H1 (cell line): ENCODE results near the gene PDK2. TPM values are rescaled to one million over a fixed set of nuclear protein-coding genes. Genes with fewer than 3 reads are reported as not detected.

Source experiments
- CHD2 ChIP-seq: IDR thresholded peaks from 2 replicates; pipeline ENCODE4 v1.6.1; 2012; ENCODE audit warnings: low read length, improper control_type of control experiment
- E2F6 ChIP-seq: IDR thresholded peaks from 2 replicates; pipeline ENCODE4 v1.6.1; 2012; ENCODE audit warnings: inconsistent platforms
- EZH2 ChIP-seq: fragments of 200-600 bp; sonication (generic); IDR thresholded peaks from 2 replicates; pipeline ENCODE4 v1.7.1; 2012; ENCODE audit warnings: low read depth, mild to moderate bottlenecking, moderate library complexity, low read length, inconsistent platforms; ENCODE audit not compliant: severe bottlenecking
- KDM5A ChIP-seq: fragments of 200-600 bp; IDR thresholded peaks from 2 replicates; pipeline ENCODE4 v1.7.1; 2012; ENCODE audit warnings: mild to moderate bottlenecking, low read length, inconsistent platforms, mixed read lengths
- POU5F1 ChIP-seq: IDR thresholded peaks from 2 replicates; pipeline ENCODE4 v1.6.1; 2011; ENCODE audit warnings: low read depth, mild to moderate bottlenecking, low read length, moderate library complexity
- TCF12 ChIP-seq: IDR thresholded peaks from 2 replicates; pipeline ENCODE4 v1.6.1; 2011; ENCODE audit warnings: low read depth, mild to moderate bottlenecking, low read length
- YY1 ChIP-seq: IDR thresholded peaks from 2 replicates; pipeline ENCODE4 v1.6.1; 2011; ENCODE audit warnings: low read depth, mild to moderate bottlenecking, low read length
- polyA plus RNA-seq, 7 experiments: library from polyadenylated mRNA; depleted of rRNA in 3 of 7; stranded (reverse) in 5 of 7; unstranded in 2 of 7; fragments of >200 nt in 5 of 7; fragments of 200-250 nt in 2 of 7; gene quantifications; 1 replicate in 5 of 7; 2 replicates in 1 of 7; 4 replicates in 1 of 7; pipeline versions ENCODE4 v1.2.1 to v1.2.3, GENCODE V29; 2011 to 2013; ENCODE audit warnings: missing spikeins in 2 of 7, mixed read lengths in 2 of 7
- total RNA-seq: library from RNA; stranded (reverse); fragmentation: NEBNext Ultra II Directional; extraction: Animal tissue kit (Norgen Biotek cat#: 25700); gene quantifications from 2 replicates; pipeline ENCODE4 v1.2.1, GENCODE V29; 2021
- TF ChIP-seq, protein P1 (sequence below): IDR thresholded peaks from 2 replicates; pipeline ENCODE4 v1.6.1; 2012; ENCODE audit warnings: inconsistent platforms

Gene PDK2
- total and polyA plus RNA-seq, 2 of the 8 experiments (the other 6 are each of a cell fraction or from before 2014, with no cell fraction given): 18.3 to 121 TPM

GRCh38 chr17:50096092-50096491 lies 941 bp downstream of the PDK2 start (continued):
- no peak for TF ChIP-seq E2F6
- TF ChIP-seq POU5F1: no peak
- TF ChIP-seq, protein P1, sequence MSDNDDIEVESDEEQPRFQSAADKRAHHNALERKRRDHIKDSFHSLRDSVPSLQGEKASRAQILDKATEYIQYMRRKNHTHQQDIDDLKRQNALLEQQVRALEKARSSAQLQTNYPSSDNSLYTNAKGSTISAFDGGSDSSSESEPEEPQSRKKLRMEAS: no peak
- TF ChIP-seq CHD2: no peak
- TF ChIP-seq KDM5A: no peak
- TF ChIP-seq EZH2: no peak
- TF ChIP-seq TCF12: no peak
- no peak for TF ChIP-seq YY1
